Endothelial cell of umbilical vein (primary cell): Measurements from ENCODE around the gene CAMK2G.

Source experiments
- EZH2 ChIP-seq: IDR thresholded peaks from 2 replicates; pipeline ENCODE4 v1.6.1; 2012; ENCODE audit warnings: borderline replicate concordance, low read depth, mild to moderate bottlenecking, moderate library complexity, low read length, inconsistent platforms; ENCODE audit not compliant: severe bottlenecking
- FOS ChIP-seq: IDR thresholded peaks from 2 replicates; pipeline ENCODE4 v1.6.1; 2011; ENCODE audit warnings: mild to moderate bottlenecking, low read length, moderate library complexity, borderline replicate concordance; ENCODE audit not compliant: insufficient read depth
- MYC ChIP-seq: IDR thresholded peaks from one replicate; pipeline ENCODE4 v1.6.1; 2011; ENCODE audit warnings: mild to moderate bottlenecking, low read depth, low read length
- POLR2A ChIP-seq: IDR thresholded peaks from 2 replicates; pipeline ENCODE4 v1.6.1; 2012; ENCODE audit warnings: low read depth, mild to moderate bottlenecking, control low read depth, low read length
- POLR2AphosphoS5 ChIP-seq: IDR thresholded peaks from 2 replicates; pipeline ENCODE4 v1.6.1; 2012; ENCODE audit warnings: low read depth, mild to moderate bottlenecking, control low read depth, low read length, moderate library complexity; ENCODE audit not compliant: insufficient read depth
- TF ChIP-seq, protein P1 (sequence below), 2 donors: IDR thresholded peaks; 1 replicate in 1 of 2; 2 replicates in 1 of 2; pipeline ENCODE4 v1.5.1; 2011; ENCODE audit warnings: low read length in 2 of 2, mild to moderate bottlenecking in 2 of 2, moderate library complexity in 2 of 2, control low read depth in 1 of 2, inconsistent platforms in 1 of 2, low read depth in 1 of 2; ENCODE audit not compliant: insufficient read depth in 1 of 2; ENCODE audit errors: extremely low read depth in 1 of 2
- TF ChIP-seq, protein P2 (sequence below): IDR thresholded peaks from 2 replicates; pipeline ENCODE4 v1.6.1; 2011; ENCODE audit not compliant: insufficient read depth, insufficient read length

DNA sequence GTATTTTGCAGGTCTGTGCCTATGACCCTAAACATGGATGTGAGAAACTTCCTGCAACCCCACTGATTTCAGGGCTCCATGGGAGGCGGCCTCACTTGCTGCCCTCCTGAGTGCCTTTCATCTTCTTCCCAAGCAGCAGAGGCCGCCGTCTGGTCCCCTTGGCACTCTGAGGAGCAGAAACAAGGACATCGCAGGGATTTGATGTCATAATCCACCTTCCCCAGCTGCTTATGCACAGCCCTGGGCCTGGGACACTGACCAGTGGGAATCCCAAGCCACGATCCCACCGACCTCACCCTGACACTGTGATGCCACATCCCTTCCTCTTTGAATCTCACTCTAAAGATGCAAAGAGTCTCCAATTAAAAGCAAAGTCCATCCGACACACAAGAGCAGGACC lies 7.7 kb downstream of the CAMK2G start:
- TF ChIP-seq POLR2AphosphoS5 = no peak
- TF ChIP-seq POLR2A = no peak
- TF ChIP-seq, protein P1, sequence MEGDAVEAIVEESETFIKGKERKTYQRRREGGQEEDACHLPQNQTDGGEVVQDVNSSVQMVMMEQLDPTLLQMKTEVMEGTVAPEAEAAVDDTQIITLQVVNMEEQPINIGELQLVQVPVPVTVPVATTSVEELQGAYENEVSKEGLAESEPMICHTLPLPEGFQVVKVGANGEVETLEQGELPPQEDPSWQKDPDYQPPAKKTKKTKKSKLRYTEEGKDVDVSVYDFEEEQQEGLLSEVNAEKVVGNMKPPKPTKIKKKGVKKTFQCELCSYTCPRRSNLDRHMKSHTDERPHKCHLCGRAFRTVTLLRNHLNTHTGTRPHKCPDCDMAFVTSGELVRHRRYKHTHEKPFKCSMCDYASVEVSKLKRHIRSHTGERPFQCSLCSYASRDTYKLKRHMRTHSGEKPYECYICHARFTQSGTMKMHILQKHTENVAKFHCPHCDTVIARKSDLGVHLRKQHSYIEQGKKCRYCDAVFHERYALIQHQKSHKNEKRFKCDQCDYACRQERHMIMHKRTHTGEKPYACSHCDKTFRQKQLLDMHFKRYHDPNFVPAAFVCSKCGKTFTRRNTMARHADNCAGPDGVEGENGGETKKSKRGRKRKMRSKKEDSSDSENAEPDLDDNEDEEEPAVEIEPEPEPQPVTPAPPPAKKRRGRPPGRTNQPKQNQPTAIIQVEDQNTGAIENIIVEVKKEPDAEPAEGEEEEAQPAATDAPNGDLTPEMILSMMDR (IDR thresholded peaks at IDR 0.05; ENCODE audit: extremely low read depth in 1 of 2, insufficient read depth in 1 of 2, low read depth in 1 of 2, low read length in 2 of 2) = no peak
- TF ChIP-seq, protein P2, sequence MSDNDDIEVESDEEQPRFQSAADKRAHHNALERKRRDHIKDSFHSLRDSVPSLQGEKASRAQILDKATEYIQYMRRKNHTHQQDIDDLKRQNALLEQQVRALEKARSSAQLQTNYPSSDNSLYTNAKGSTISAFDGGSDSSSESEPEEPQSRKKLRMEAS = no peak
- TF ChIP-seq MYC = no peak
- TF ChIP-seq FOS = no peak
- TF ChIP-seq EZH2 = no peak
